Erythroblast (primary cell): ENCODE measurements around the gene KANK4.

ENCODE experiments used
- DNase-seq, 2 experiments: peaks; one replicate each; lab custom pipeline; 2025; lab: John Stamatoyannopoulos, UW
- GATA1 ChIP-seq: IDR thresholded peaks from 2 replicates; pipeline ENCODE4 v1.6.1; 2011; ENCODE audit warnings: low read depth, mild to moderate bottlenecking, control low read depth, low read length, moderate library complexity
- POLR2A ChIP-seq: IDR thresholded peaks from 2 replicates; pipeline ENCODE4 v1.6.1; 2011; ENCODE audit warnings: mild to moderate bottlenecking, low read length

Gene KANK4

DNA sequence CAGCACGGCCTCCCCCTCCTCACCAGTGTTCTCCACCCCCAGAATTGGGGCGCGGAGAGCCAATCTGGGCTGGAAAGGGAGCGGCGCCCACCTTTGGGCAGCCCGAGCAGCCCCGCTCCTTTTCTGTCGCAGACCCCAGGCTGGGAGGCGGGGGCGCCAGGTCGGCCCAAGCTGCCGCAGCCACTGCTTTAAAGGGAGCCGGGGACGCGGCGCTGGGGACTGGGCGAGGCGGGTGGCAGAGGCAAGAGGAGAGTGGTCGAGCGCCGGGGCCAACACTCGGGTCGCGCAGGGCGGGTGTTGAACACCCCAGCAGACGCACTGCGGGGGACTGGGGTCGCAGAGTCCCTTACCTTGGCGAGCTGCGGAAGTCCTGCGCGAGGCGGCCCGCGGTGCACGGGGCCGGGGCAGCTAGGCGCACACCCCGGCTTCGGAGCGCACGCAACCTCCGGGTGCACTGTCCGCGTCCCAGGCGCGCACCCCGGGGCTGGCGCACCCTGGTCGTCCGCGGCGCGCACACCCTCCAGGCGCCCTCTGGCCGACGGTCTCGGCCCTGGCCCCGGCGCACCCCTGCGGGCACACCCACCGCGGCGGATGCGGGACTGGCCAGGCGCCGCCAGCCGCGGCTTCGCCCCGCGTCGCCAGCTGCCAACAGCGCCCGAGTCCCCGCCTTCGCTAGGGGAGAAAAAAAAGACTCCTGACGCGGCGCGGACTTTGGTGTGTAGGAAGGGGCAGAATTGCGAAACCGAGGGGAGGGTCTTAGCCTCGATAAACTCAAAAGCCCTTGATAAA is at the start of gene KANK4:
TSS of gene KANK4 (minus strand) at position 679 of the 789 bp plus-strand sequence. CDS start 37,870 bp downstream, outside the sequence.
- no peak for DNase-seq
- TF ChIP-seq GATA1 (no peak), POLR2A (no peak)

DNA sequence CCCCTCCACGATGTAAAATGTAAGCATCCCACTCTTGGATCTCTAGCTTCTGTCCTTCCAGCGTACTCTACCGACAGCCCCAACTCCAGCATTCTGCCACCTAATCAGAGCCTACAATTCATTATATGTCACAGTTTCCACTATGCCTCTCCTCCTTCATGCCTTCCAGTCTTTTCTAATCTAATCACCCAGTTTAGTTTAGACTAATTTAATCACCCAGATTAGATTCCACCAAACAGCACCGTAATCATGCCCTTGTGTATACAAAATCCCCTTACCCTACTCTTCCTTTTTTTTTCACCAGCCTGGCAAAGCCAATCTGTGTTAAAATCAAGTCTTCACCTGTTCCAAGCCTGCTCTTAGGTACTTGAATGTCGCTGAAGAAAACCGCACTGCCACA is 49.8 kb upstream of the KANK4 start:
- DNase-seq: no peak

DNA sequence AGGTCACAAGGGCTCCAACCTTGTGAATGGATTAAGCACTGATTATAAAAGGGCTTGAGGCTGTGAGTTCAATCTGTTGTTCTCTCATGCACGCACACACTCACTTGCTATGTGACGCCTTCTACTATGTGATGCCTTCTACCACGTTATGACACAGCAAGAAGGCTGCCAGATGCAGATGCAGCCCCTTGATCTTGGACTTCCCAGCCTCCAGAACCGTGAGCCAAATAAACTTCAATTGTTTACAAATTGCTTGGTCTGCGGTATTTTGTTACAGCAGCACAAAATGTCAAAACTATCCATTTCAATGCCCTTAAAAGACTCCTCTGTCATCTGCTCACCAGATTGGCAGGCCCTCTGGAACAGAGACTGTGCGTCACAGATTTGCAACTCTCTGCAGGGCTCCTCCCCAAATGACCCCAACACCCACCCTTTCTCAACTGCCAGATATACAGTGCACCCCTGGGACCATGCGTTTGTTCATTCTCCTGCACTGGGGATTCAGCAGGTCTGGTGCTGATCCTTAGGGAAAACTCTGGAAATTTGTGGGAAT is 47.8 kb upstream of the KANK4 start:
- TF ChIP-seq GATA1 (no peak), POLR2A (no peak)
- DNase-seq: no peak

More for the DNA sequence above, 49.8 kb upstream of the KANK4 start:
- no peak for TF ChIP-seq POLR2A
- no peak for TF ChIP-seq GATA1

DNA sequence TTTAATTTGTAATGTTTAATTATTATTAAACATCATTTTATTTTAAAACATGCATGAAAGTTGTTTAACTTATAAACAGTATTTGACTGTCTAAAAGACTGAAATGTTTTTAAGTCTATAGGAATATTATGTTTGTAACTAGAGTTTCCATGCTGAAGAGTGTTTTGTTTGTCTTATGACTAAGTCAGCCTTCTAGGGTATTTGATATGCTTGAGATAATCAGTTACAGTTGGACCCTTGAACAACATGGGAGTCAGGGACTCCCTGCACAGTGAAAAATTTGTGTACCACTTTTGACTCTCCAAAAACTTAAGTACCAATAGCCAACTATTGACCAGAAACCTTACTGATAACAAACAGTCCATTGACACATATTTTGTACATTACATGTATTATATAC is 45.5 kb upstream of the KANK4 start:
- TF ChIP-seq POLR2A (no peak), GATA1 (no peak)

DNA sequence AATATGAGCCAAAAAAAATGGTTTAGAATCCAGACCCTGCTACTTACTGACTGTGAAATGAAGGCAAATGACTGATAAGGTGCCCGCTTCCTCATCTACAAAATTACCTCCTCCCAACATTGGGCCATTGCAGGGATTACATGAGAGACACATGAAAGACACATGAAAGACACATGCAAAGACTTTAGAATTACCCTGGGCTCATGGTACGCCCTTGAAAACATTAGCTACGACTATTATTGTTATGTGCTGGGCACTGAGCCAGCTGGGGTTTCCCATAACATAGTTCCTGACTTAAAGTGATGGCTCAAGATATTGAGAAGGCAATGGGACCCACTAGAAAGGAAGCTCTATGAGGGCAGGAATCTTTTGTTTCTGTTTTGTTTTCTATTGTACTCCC is 43.7 kb upstream of the KANK4 start:
- DNase-seq: no peak
- TF ChIP-seq GATA1: no peak
- TF ChIP-seq POLR2A: no peak

More for the DNA sequence above, 45.5 kb upstream of the KANK4 start:
- no peak for DNase-seq

DNA sequence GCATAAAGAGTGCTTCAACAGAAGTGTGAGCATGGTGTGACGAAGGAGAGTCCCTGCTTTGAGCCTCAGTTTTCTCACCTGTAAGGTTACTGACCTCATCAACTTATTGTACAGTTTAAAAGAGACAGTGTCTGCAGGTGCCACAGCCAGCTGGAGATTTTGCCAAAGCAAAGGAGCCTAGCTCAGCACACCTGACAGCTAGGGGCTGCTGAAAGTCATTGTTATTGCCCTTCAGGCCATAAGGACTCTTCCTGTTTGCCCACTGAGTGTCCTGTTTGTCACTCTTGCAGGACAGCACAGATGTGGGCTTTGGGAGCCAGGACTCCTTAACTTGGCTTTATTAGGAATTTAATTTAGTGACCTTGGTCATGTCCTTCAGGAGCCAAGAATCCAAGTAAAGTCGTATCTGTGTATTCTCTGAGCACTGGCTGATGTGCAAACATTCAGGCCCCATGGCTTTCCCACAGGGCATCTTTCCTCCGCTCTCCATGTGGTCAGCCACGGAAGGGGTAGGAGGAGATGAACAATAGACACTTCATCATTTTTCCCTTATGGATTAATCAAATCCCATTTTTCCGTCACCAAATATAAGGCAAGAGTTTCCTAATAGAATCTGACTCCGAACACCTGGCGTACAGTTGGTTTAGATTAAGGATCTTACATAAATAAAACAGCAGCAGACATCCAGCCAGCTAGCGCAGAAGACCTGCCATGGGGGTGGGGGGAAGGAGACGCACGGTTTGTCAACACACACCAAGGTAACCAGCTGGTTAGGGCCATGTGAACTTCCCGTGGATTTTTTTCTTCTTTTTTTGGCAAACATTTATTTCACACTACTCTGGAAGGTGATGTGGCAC is 43.1 kb upstream of the KANK4 start:
- DNase-seq: no peak
- TF ChIP-seq POLR2A (no peak), GATA1 (no peak)

DNA sequence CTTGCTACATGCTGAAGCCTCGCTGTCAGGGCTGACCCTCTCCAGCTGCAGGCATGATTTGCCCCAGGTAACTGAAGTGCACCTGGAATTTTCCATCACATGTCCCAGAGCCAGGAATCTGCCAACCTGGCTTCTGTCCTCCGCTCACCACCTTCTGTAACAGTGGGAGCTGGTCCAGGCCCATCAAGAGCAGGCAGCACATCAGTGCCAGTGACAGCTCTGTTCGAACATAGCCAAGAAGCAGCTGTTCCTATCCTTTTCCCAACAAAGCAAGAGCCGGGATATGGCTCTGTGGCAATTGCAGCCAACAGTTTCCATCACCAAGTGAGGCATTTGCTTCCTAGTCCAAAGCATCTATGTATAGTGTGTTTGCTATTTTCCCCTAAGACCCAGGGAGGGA is 42.2 kb upstream of the KANK4 start:
- TF ChIP-seq POLR2A: no peak
- no peak for DNase-seq

DNA sequence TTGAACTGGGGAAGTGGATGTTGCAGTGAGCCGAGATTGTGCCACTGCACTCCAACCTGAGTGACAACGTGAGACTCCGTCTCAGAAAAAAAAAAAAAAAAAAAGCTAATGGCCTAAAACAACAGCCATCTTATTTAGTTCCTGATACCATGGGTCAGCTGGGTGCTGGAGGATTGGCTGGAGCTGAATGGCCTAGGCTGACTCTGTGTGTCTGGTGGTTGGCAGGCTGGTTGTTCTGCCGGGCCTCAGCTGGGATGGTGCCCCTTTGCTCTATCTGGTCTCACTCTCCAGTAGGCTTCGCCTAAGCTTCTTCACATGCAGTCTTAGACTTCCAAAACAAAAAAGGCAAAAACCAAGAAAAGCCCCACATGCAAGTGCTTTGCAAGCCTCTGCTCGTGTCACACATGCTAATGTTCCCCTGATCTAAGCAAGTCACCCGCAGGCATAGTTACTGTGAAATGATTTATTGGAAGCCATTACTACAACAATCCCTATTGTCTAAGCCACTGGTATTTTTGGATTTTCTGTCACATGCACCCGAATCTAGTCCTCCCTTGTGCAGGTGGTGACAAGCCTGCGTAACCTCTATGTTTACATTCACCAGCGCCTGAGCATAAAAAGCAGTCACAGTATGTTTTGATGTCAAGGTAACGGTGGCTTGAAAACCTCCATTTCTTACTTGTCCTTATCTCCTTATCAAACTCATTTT is 39.6 kb upstream of the KANK4 start:
- DNase-seq: no peak
- no peak for TF ChIP-seq GATA1
- no peak for TF ChIP-seq POLR2A

DNA sequence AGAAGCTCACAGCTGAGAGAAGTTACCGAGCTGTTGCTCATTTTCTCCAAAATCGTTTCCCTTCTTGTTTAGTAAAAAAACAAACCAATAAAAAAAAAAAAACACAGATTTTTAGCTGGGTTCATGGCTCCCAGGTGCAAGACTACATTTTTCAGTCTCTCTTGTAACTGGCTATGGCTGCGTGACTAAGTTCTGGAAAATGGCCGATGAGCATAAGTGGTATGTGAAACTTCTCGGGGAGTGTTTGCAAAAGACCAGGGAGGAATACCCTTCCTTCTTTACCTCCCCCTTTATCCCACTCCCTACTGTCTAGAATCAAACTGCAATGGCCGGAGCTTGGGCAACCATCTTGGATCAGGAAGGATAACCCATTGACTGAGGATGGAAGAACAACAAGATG is 38.7 kb upstream of the KANK4 start:
- no peak for DNase-seq
- no peak for TF ChIP-seq GATA1
- no peak for TF ChIP-seq POLR2A

DNA sequence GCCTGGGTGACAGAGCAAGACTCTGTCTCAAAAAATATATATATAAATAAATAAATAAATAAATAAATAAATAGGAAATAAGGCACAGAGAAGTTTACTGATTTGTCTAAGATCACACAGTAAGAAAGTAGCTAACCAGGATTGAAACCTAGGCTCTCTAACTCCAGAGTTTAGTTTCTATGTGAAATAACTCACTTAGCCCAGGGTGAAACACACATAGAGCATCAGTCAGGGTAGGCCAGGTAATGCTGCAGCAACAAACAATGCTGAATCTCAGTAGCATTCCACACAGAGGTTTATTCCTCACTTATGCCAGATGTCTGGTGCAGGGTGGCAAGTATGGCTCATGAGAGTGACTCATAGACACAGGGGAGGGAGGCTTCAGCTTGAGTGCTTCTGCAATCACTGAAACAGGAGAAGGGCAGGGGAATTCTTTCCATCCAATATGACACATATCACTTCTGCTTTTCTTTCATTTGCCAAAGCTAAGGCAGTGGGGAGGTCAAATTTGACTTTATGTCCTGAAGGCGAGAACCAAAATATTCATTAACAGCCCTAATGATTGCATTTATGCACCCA is 37.1 kb upstream of the KANK4 start:
- TF ChIP-seq POLR2A: no peak
- TF ChIP-seq GATA1: no peak
- DNase-seq: no peak

DNA sequence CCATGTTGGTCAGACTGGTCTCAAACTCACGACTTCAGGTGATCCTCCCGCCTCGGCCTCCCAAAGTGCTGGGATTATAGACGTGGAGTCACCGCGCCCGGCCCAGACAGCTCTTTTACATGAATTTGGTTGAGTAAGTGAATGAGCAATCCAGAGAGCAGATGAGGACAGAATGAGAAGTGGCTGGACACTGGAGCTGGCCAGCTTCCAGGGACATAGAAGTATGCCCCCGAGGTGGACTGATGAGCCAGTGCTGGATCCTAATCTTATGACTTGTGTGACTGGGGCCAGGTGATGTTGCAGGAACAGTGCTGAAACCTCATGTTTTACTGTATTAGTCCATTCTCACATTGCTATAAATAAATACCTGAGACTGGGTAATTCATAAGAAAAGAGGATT is 35.9 kb upstream of the KANK4 start:
- no peak for DNase-seq
- no peak for TF ChIP-seq GATA1
- TF ChIP-seq POLR2A: no peak

DNA sequence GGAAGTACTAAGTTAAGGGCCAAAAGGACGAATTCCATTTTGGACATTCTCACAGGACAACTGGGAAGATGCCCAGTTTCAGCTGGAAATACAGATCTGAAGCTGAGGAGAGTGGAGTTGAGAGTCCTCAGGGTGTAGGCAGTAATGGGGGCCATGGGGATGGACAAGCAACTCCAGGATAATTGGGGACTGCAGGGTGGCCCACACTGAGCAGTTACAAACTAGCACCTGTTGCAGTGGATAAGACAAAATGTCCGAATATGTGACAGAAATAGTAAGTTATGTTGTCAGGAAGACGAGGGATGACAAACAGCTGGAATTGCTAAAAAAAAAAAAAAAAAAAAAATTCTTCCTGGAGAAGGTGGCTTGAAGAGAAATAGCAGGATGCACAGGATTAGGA is 34.6 kb upstream of the KANK4 start:
- DNase-seq: no peak
- no peak for TF ChIP-seq GATA1
- no peak for TF ChIP-seq POLR2A

DNA sequence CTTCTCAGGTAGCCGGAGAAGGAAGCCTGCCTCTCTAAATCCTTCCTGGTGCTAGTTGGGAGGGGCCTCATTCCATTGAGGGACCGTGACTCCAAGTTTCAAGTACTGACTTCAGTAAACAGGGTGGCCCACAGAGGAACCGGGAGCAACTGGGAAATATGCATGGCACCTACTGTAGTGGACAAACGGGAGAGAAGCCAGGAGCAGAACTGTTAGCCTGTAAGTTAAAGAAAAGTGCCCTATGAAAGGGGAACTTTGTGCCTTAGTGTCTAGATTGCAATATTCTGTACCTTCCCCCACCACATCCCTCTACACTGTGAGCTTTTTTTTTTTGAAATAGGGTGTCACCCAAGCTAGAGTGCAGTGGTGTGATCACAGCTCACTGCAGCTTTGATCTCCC is 33.2 kb upstream of the KANK4 start:
- TF ChIP-seq GATA1 (no peak), POLR2A (no peak)
- DNase-seq: no peak
